Panc1 (cell line): ENCODE results near the gene NEXN.
A peak's percentile ranks its signal among the peaks of the same experiment; 100 is the strongest.

Experiments used
- CTCF ChIP-seq: fragments of 450-650 bp; IDR thresholded peaks from 2 replicates; pipeline ENCODE4 v1.5.1; 2017; ENCODE audit warnings: mild to moderate bottlenecking
- POLR2AphosphoS5 ChIP-seq: IDR thresholded peaks from 2 replicates; pipeline ENCODE4 v1.6.1; 2012; ENCODE audit warnings: mild to moderate bottlenecking, low read depth, low read length, moderate library complexity
- SIN3A ChIP-seq: IDR thresholded peaks from 2 replicates; pipeline ENCODE4 v1.6.1; 2012; ENCODE audit warnings: low read depth, mild to moderate bottlenecking, low read length, moderate library complexity, borderline replicate concordance; ENCODE audit not compliant: insufficient read depth

- TF ChIP-seq SIN3A = no peak
- TF ChIP-seq CTCF = no peak
- 0 out of 2 replicates have a peak, but pooled peaks have one; percentile 10 for TF ChIP-seq POLR2AphosphoS5
Measured at GRCh38 chr1:77950873-77951272, 62.4 kb downstream of the NEXN start.
